ENCODE data around the gene GALNT9. TPM values are rescaled to one million over a fixed set of nuclear protein-coding genes. Genes with fewer than 3 reads are reported as not detected.

GALNT9 gene
- total RNA-seq, 1 experiment from 2014 or later = 0.45 TPM

DNA sequence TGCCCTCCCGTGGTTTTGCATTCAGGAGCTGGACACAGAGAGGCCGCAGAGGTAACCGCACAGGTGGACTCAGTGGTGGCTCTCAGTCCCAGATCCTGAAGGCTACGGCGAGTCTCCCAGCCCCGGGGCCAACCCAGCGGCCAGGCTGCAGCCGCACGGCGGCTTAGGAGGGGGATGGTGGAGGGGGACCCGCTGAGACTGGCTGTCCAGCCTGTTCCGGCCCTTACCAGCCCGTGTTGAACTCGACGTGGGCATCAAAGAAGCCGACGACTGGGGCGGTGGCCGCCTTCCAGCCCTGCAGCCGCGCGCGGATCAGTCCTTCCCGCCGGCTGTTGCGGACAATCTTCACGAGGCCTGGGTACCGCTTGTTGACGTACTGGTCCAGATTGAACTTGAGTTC lies 68.7 kb downstream of the GALNT9 start:
- no TSS peak for BruUV-seq (replicated peaks)
- Histone ChIP-seq H3K27me3 (replicated peaks; ENCODE audit: control insufficient read depth, insufficient read depth, low read length) (no peaks in the 10 kb centered on the region), H3K36me3 (ENCODE audit: control insufficient read depth, insufficient read depth, low read length) (no peaks in the 10 kb centered on the region), H3K4me1 (no peaks in the 10 kb centered on the region), H3K9me3 (no peaks in the 10 kb centered on the region), H3K4me3 (ENCODE audit: low read depth, low read length) (no peak overlapping the region)
- peaks cover 17% of the 10 kb centered on the region for H3K27me3 Mint-ChIP-seq (ENCODE audit: insufficient read depth, unreplicated experiment)
- no peaks in the 10 kb centered on the region for H3K4me1 Mint-ChIP-seq (ENCODE audit: low read depth, unreplicated experiment)
- ChIA-PET CTCF (no interaction called here), POLR2A (no interaction called here)
- no peak overlapping the region for H3K27ac Mint-ChIP-seq (ENCODE audit: unreplicated experiment)
- DNase-seq = no peak
- H3K4me3 Mint-ChIP-seq (ENCODE audit: unreplicated experiment) = no peak overlapping the region
- no peak for TF ChIP-seq CTCF (IDR thresholded peaks at IDR 0.05; ENCODE audit: insufficient read depth in 1 of 2, low read depth in 1 of 2, low read length in 1 of 2, severe bottlenecking in 1 of 2, unreplicated experiment in 1 of 2)
- no peaks in the 10 kb centered on the region for H3K36me3 Mint-ChIP-seq (ENCODE audit: insufficient read depth, unreplicated experiment)
- intact Hi-C loops (cut with micrococcal nuclease; ENCODE audit: unreplicated experiment) = no loop called here
- no peaks in the 10 kb centered on the region for H3K9me3 Mint-ChIP-seq (ENCODE audit: unreplicated experiment)

DNA sequence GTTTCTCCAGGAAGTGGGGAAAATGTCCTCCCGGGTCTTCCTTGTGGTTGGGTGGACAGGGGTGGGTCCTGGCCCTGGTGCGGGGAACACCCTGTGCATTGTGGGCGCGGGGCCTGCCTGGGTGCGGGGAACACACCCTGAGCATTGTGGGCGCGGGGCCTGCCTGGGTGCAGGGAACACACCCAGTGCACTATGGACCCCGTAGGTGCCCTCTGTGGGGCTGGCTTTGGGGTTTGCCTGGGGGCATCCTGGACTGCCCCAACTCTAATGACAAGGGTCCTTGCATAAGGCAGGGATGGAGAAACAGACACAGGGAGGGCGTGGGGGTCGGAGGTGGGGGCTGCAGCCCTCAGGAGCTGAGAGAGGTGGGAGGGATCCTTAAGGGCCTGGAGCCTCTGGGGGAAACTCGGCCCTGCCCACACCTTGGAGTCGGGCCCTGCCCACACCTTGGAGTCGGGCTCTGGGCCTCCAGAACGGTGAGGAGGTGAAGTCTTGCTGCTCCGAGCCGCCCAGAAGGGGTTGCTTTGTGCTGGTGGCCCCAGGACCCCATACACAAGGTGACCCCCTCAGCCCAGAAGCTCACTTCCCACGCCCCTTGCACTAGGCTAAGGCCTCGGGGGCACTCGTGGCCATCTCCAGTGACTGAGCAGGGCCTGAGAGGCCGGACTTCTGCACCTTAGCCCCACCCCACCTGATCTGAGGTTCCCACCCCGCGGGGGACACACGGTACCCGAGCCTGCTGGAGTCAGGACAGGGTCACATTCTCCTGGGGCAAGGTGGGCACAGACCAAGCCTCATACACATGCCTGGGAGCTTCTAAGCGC lies 69.3 kb downstream of the GALNT9 start:
- H3K36me3 Mint-ChIP-seq (ENCODE audit: insufficient read depth, unreplicated experiment) = no peaks in the 10 kb centered on the region
- ChIA-PET CTCF (no interaction called here), POLR2A (no interaction called here)
- no peaks in the 10 kb centered on the region for H3K9me3 Mint-ChIP-seq (ENCODE audit: unreplicated experiment)
- Histone ChIP-seq H3K27me3 (replicated peaks; ENCODE audit: control insufficient read depth, insufficient read depth, low read length) (no peaks in the 10 kb centered on the region), H3K36me3 (ENCODE audit: control insufficient read depth, insufficient read depth, low read length) (no peaks in the 10 kb centered on the region), H3K4me1 (no peaks in the 10 kb centered on the region), H3K4me3 (ENCODE audit: low read depth, low read length) (no peak overlapping the region), H3K9me3 (no peaks in the 10 kb centered on the region)
- no peaks in the 10 kb centered on the region for H3K4me1 Mint-ChIP-seq (ENCODE audit: low read depth, unreplicated experiment)
- intact Hi-C loops (cut with micrococcal nuclease; ENCODE audit: unreplicated experiment) = no loop called here
- DNase-seq = no peak
- TF ChIP-seq CTCF (IDR thresholded peaks at IDR 0.05; ENCODE audit: insufficient read depth in 1 of 2, low read depth in 1 of 2, low read length in 1 of 2, severe bottlenecking in 1 of 2, unreplicated experiment in 1 of 2) = no peak
- H3K4me3 Mint-ChIP-seq (ENCODE audit: unreplicated experiment) = no peak overlapping the region
- peaks cover 20% of the 10 kb centered on the region for H3K27me3 Mint-ChIP-seq (ENCODE audit: insufficient read depth, unreplicated experiment)
- BruUV-seq (replicated peaks) = no TSS peak
- no peak overlapping the region for H3K27ac Mint-ChIP-seq (ENCODE audit: unreplicated experiment)

GRCh38 chr12:132259364-132259871 lies 70.0 kb downstream of the GALNT9 start:
- H3K9me3 ChIP-seq = no peaks in the 10 kb centered on the region
- intact Hi-C loops (cut with micrococcal nuclease; ENCODE audit: unreplicated experiment) = no loop called here
- no peak overlapping the region for H3K27ac Mint-ChIP-seq (ENCODE audit: unreplicated experiment)
- H3K9me3 Mint-ChIP-seq (ENCODE audit: unreplicated experiment) = no peaks in the 10 kb centered on the region
- no peak for TF ChIP-seq CTCF (IDR thresholded peaks at IDR 0.05; ENCODE audit: insufficient read depth in 1 of 2, low read depth in 1 of 2, low read length in 1 of 2, severe bottlenecking in 1 of 2, unreplicated experiment in 1 of 2)
- H3K27me3 ChIP-seq (replicated peaks; ENCODE audit: control insufficient read depth, insufficient read depth, low read length) = no peaks in the 10 kb centered on the region
- H3K4me3 ChIP-seq (ENCODE audit: low read depth, low read length) = no peak overlapping the region
- no peak for DNase-seq
- H3K36me3 ChIP-seq (ENCODE audit: control insufficient read depth, insufficient read depth, low read length) = no peaks in the 10 kb centered on the region
- H3K27me3 Mint-ChIP-seq (ENCODE audit: insufficient read depth, unreplicated experiment) = peaks cover 20% of the 10 kb centered on the region
- BruUV-seq (replicated peaks) = no TSS peak
- no peaks in the 10 kb centered on the region for H3K36me3 Mint-ChIP-seq (ENCODE audit: insufficient read depth, unreplicated experiment)
- no peak overlapping the region for H3K4me3 Mint-ChIP-seq (ENCODE audit: unreplicated experiment)
- CTCF ChIA-PET = no interaction called here
- no peaks in the 10 kb centered on the region for H3K4me1 Mint-ChIP-seq (ENCODE audit: low read depth, unreplicated experiment)
- POLR2A ChIA-PET = no interaction called here
- no peaks in the 10 kb centered on the region for H3K4me1 ChIP-seq
